Adrenal gland (tissue), 5 donors: ENCODE data around the gene CCDC85C.

Experiments
- CTCF ChIP-seq, 6 experiments: fragments of 450-650 bp in 4 of 6; fragments of 200-600 bp in 2 of 6; sonication (generic) in 1 of 6; IDR thresholded peaks; 1 replicate in 5 of 6; 2 replicates in 1 of 6; pipeline versions ENCODE4 v1.5.1 to v1.8.0; 2016 to 2021; ENCODE audit warnings: antibody characterized with exemption in 6 of 6, mild to moderate bottlenecking in 2 of 6, moderate library complexity in 1 of 6
- POLR2A ChIP-seq, 2 donors: fragments of 450-650 bp; IDR thresholded peaks; one replicate each; pipeline ENCODE4 v1.6.1; 2017; ENCODE audit warnings: antibody characterized with exemption in 2 of 2, mild to moderate bottlenecking in 2 of 2, moderate library complexity in 1 of 2
- donor health status: DM: no; HTN: no; CAD: no.

- TF ChIP-seq CTCF (IDR thresholded peaks at IDR 0.05) (no peak), POLR2A (IDR thresholded peaks at IDR 0.05) (peak in 1 of 2 donors; percentile 31)
These were observed 31.6 kb downstream of the CCDC85C start for GRCh38 chr14:99572173-99572999.
